IMR-90 (cell line): ENCODE data around the gene KIRREL1.

Experiments
- BHLHE40 ChIP-seq: fragments of 150-350 bp; IDR thresholded peaks from 2 replicates; pipeline ENCODE4 v1.6.1; 2016; ENCODE audit warnings: mild to moderate bottlenecking, low read depth, low read length
- CEBPB ChIP-seq: IDR thresholded peaks from 2 replicates; pipeline ENCODE4 v1.6.1; 2012; ENCODE audit warnings: low read depth, low read length, improper control_type of control experiment
- CHD1 ChIP-seq: IDR thresholded peaks from 2 replicates; pipeline ENCODE4 v1.6.1; 2012; ENCODE audit warnings: low read depth, low read length, improper control_type of control experiment
- CTCF ChIP-seq: conservative IDR thresholded peaks from 2 replicates; pipeline ENCODE4 v1.5.1; 2012; ENCODE audit warnings: mild to moderate bottlenecking, low read depth, low read length, improper control_type of control experiment
- FOS ChIP-seq: fragments of 150-350 bp; IDR thresholded peaks from 2 replicates; pipeline ENCODE4 v1.6.1; 2016; ENCODE audit warnings: low read depth, low read length
- MAFK ChIP-seq: IDR thresholded peaks from 2 replicates; pipeline ENCODE4 v1.6.1; 2012; ENCODE audit warnings: low read depth, low read length, improper control_type of control experiment
- POLR2A ChIP-seq: IDR thresholded peaks from 2 replicates; pipeline ENCODE4 v1.6.1; 2012; ENCODE audit warnings: mild to moderate bottlenecking, low read depth, low read length
- RAD21 ChIP-seq: IDR thresholded peaks from 2 replicates; pipeline ENCODE4 v1.6.1; 2012; ENCODE audit warnings: low read length, improper control_type of control experiment
- RCOR1 ChIP-seq: IDR thresholded peaks from 2 replicates; pipeline ENCODE4 v1.6.1; 2012; ENCODE audit warnings: mild to moderate bottlenecking, low read length, improper control_type of control experiment; ENCODE audit not compliant: insufficient replicate concordance
- RFX5 ChIP-seq: IDR thresholded peaks from 2 replicates; pipeline ENCODE4 v1.8.0; 2012; ENCODE audit warnings: low read depth, mild to moderate bottlenecking, low read length, moderate library complexity
- SMC3 ChIP-seq: fragments of 150-350 bp; IDR thresholded peaks from 2 replicates; pipeline ENCODE4 v1.6.1; 2016; ENCODE audit warnings: low read depth, mild to moderate bottlenecking, antibody characterized with exemption, low read length, moderate library complexity
- TF ChIP-seq, protein P1 (sequence below): fragments of 150-350 bp; IDR thresholded peaks from 2 replicates; pipeline ENCODE4 v1.6.1; 2016; ENCODE audit warnings: low read depth, mild to moderate bottlenecking, low read length, moderate library complexity, borderline replicate concordance

DNA sequence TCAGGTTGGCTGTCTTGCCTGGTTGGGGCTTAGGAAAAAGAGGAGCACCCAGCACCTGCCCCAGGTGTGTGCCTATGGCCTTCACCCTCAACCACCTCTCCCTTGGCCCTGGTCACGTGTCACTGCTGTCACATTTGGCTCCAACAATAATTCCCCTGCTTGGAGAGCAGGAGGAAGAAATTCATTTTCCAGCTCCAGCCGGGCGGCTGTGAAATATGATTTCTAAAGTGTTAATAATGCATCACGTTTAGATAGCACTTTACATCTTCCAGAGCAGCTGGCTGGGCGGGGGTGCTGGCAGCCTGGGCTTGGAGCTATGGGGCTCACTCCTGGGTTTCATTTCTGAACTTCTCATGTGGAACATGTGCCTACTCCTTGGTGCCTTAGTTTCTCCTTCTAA, 63.1 kb downstream of the KIRREL1 start:
- TF ChIP-seq CEBPB (no peak), POLR2A (no peak), CTCF (no peak), RAD21 (no peak), RFX5 (no peak), SMC3 (no peak), CHD1 (no peak), FOS (no peak), RCOR1 (no peak), BHLHE40 (no peak), MAFK (no peak)
- TF ChIP-seq, protein P1, sequence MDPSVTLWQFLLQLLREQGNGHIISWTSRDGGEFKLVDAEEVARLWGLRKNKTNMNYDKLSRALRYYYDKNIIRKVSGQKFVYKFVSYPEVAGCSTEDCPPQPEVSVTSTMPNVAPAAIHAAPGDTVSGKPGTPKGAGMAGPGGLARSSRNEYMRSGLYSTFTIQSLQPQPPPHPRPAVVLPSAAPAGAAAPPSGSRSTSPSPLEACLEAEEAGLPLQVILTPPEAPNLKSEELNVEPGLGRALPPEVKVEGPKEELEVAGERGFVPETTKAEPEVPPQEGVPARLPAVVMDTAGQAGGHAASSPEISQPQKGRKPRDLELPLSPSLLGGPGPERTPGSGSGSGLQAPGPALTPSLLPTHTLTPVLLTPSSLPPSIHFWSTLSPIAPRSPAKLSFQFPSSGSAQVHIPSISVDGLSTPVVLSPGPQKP: no peak
